CD4-positive, alpha-beta T cell treated with Interferon alpha-2 for 1 hour (primary cell): Measurements from ENCODE around the gene GRAP2.

Experiments
- DNase-seq, 2 donors: peaks; one replicate each; pipeline ENCODE4 v3.0.0-alpha.2; 2020 to 2022

GRAP2 gene

GRCh38 chr22:40021401-40022000 is 120.6 kb downstream of the GRAP2 start:
- no peak for DNase-seq

DNA sequence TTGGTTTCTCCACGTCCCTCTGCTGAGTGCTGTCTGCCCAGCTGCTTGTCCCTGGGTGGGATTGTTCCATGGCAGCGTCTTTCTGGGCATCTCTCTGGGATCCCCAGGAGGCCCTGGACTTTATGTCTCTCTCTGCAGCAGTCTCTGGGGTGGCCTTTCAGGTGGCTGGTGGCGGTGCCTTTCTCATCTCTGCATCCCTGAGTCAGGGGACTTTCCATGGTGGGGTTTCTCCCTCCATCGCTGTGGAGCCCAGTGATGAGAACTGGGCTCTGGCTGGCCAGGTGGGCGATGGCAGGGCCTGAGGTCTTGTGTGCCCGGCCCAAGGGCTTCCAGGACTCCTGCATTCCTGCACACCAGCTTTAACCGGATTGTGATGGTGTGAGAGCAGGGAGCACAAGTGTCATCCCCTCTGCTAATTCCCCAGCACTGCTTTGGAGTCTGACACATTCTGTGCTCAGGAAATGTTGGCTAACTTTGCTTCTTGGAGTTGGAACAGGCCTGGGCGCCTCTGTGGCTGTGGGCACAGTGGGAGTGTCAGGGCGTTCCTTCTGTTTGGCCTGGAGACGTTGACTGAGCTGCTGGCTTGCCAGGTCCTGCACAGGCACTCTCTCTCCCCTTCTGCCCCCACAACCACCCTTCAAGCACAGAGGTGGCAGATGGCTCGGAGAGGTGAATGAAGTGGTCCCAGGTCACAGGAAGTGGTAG is 121.8 kb downstream of the GRAP2 start:
- no peak for DNase-seq
